SK-N-SH (cell line): ENCODE data around the gene RAVER2. TPM values are rescaled to one million over a fixed set of nuclear protein-coding genes. Genes with fewer than 3 reads are reported as not detected.
"Not testable (repeated sequence)": the region's sequence is repeated elsewhere in the genome, so short reads cannot be mapped to it uniquely, and the experiment has no call there.

Source experiments
- CTCF ChIA-PET: fragments of 300-600, 350-600 bp; formaldehyde crosslinking; extraction: SDS; loops from one replicate; lab custom pipeline; 2021; lab: Yijun Ruan, JAX
- POLR2A ChIA-PET: fragments of 350-600 bp; sonication (Branson Sonifier 250); formaldehyde crosslinking; extraction: SDS; loops from one replicate; lab custom pipeline; 2020; ENCODE audit warnings: antibody characterized with exemption, inconsistent platforms; lab: Yijun Ruan, JAX
- DNase-seq: peaks from one replicate; pipeline ENCODE4 v3.0.0; 2012
- H2AFZ ChIP-seq: fragments of 200-600 bp; sonication (generic); 2 replicates; pipeline ENCODE4 v1.8.1; 2016; ENCODE audit warnings: antibody characterized with exemption, mild to moderate bottlenecking, low read depth
- H3F3A ChIP-seq: fragments of 200-600 bp; sonication (generic); replicated peaks from 2 replicates; pipeline ENCODE3; 2016; ENCODE audit warnings: antibody characterized with exemption, mild to moderate bottlenecking; ENCODE audit not compliant: insufficient read depth
- H3K27ac ChIP-seq, 2 experiments: fragments of 200-500 bp in 1 of 2; fragments of 200-600 bp in 1 of 2; sonication (Bioruptor generic) in 1 of 2; sonication (generic), shearing (Covaris generic) in 1 of 2; 2 replicates each; pipeline versions ENCODE4 v1.5.1 to v1.6.1; 2014 to 2016; ENCODE audit warnings: low read depth in 2 of 2, inconsistent platforms in 1 of 2, low read length in 1 of 2, mild to moderate bottlenecking in 1 of 2, mixed read lengths in 1 of 2
- H3K27me3 ChIP-seq: fragments of 200-600 bp; sonication (generic), shearing (Covaris generic); 2 replicates; pipeline ENCODE4 v1.6.1; 2016; ENCODE audit warnings: mixed run types; ENCODE audit not compliant: insufficient read depth
- H3K36me3 ChIP-seq, 2 experiments: fragments of 200-500 bp in 1 of 2; fragments of 200-600 bp in 1 of 2; sonication (Bioruptor generic) in 1 of 2; sonication (generic) in 1 of 2; replicated peaks in 1 of 2; 2 replicates each; pipeline versions ENCODE3 to v1.5.1; 2014 to 2016; ENCODE audit warnings: low read length in 1 of 2, mild to moderate bottlenecking in 1 of 2; ENCODE audit not compliant: insufficient read depth in 2 of 2, control insufficient read depth in 1 of 2
- H3K4me1 ChIP-seq, 2 experiments: fragments of 200-500 bp in 1 of 2; fragments of 200-600 bp in 1 of 2; sonication (Bioruptor generic) in 1 of 2; sonication (generic), shearing (Covaris generic) in 1 of 2; 2 replicates each; pipeline versions ENCODE4 v1.5.1 to v1.6.1; 2014 to 2016; ENCODE audit warnings: low read depth in 1 of 2, low read length in 1 of 2, mixed run types in 1 of 2; ENCODE audit not compliant: insufficient read depth in 2 of 2, control insufficient read depth in 1 of 2
- H3K4me2 ChIP-seq: fragments of 200-600 bp; sonication (generic), shearing (Covaris generic); 2 replicates; pipeline ENCODE4 v1.6.1; 2017; ENCODE audit warnings: mixed run types
- H3K4me3 ChIP-seq, 2 experiments: fragments of 200-500 bp in 1 of 2; fragments of 200-600 bp in 1 of 2; sonication (Bioruptor generic) in 1 of 2; sonication (generic), shearing (Covaris generic) in 1 of 2; 2 replicates each; pipeline versions ENCODE4 v1.5.1 to v1.8.1; 2014 to 2016; ENCODE audit warnings: low read depth in 2 of 2, inconsistent platforms in 1 of 2, low read length in 1 of 2, mild to moderate bottlenecking in 1 of 2, mixed read lengths in 1 of 2, moderate library complexity in 1 of 2
- H3K79me2 ChIP-seq: fragments of 200-600 bp; sonication (generic); 2 replicates; pipeline ENCODE4 v1.8.1; 2017; ENCODE audit warnings: mild to moderate bottlenecking; ENCODE audit not compliant: insufficient read depth
- H3K9ac ChIP-seq: fragments of 200-600 bp; sonication (generic); 2 replicates; pipeline ENCODE4 v1.6.1; 2017; ENCODE audit warnings: mixed run types
- H3K9me2 ChIP-seq: fragments of 200-600 bp; sonication (generic); 2 replicates; pipeline ENCODE4 v1.6.1; 2017; ENCODE audit warnings: mixed run types
- H3K9me3 ChIP-seq: fragments of 200-600 bp; sonication (generic); 2 replicates; pipeline ENCODE4 v1.6.1; 2017; ENCODE audit warnings: mixed run types, mild to moderate bottlenecking, moderate library complexity
- H4K20me1 ChIP-seq: fragments of 200-600 bp; sonication (generic); 2 replicates; pipeline ENCODE4 v1.6.1; 2017; ENCODE audit warnings: mild to moderate bottlenecking, mixed run types; ENCODE audit not compliant: insufficient read depth
- ELF1 ChIP-seq: IDR thresholded peaks from 2 replicates; pipeline ENCODE4 v1.4.0; 2012
- EZH2phosphoT487 ChIP-seq: fragments of 200-600 bp; sonication (generic); IDR thresholded peaks from 2 replicates; pipeline ENCODE4 v1.6.1; 2017; ENCODE audit warnings: low read depth, mixed run types, mild to moderate bottlenecking, antibody characterized with exemption, moderate library complexity, borderline replicate concordance
- GATA2 ChIP-seq: sonication (generic); formaldehyde crosslinking; IDR thresholded peaks from 2 replicates; pipeline ENCODE4 v1.5.0; 2020; ENCODE audit warnings: mild to moderate bottlenecking, missing genetic modification reagents
- MEF2A ChIP-seq: IDR thresholded peaks from 2 replicates; pipeline ENCODE4 v1.4.0; 2012; ENCODE audit warnings: low read depth, borderline replicate concordance
- NFIC ChIP-seq: IDR thresholded peaks from 2 replicates; pipeline ENCODE4 v1.4.0; 2012; ENCODE audit warnings: borderline replicate concordance
- NRF1 ChIP-seq: IDR thresholded peaks from 2 replicates; pipeline ENCODE4 v1.6.1; 2012; ENCODE audit warnings: low read depth, mild to moderate bottlenecking, low read length
- POLR2AphosphoS5 ChIP-seq: IDR thresholded peaks from 2 replicates; pipeline ENCODE4 v1.6.1; 2012; ENCODE audit warnings: low read depth, low read length
- RFX5 ChIP-seq: IDR thresholded peaks from 2 replicates; pipeline ENCODE4 v1.6.1; 2012; ENCODE audit warnings: mild to moderate bottlenecking, improper control_type of control experiment, low read length
- RXRA ChIP-seq: IDR thresholded peaks from 2 replicates; pipeline ENCODE4 v1.4.0; 2012; ENCODE audit warnings: low read depth, mild to moderate bottlenecking, borderline replicate concordance
- SIN3A ChIP-seq: IDR thresholded peaks from 2 replicates; pipeline ENCODE4 v1.6.1; 2012; ENCODE audit warnings: low read depth, mild to moderate bottlenecking, low read length, moderate library complexity, borderline replicate concordance
- SMC3 ChIP-seq: IDR thresholded peaks from 2 replicates; pipeline ENCODE4 v1.6.1; 2012; ENCODE audit warnings: low read depth, low read length, improper control_type of control experiment
- WGBS: methylation state at CpG from one replicate; pipeline ENCODE4 v1.1.6; 2017; ENCODE audit warnings: low lambda C conversion rate; 5-methylcytosine and 5-hydroxymethylcytosine counted together
- polyA plus RNA-seq, 3 experiments: library from polyadenylated mRNA; depleted of rRNA; stranded (reverse); fragments of >200 nt; gene quantifications; 2 replicates each; pipeline ENCODE4 v1.2.3, GENCODE V29; 2012
- TF ChIP-seq, protein P1 (sequence below): IDR thresholded peaks from 2 replicates; pipeline ENCODE4 v1.4.0; 2012; ENCODE audit warnings: low read depth, borderline replicate concordance
- TF ChIP-seq, protein P2 (sequence below): IDR thresholded peaks from 2 replicates; pipeline ENCODE4 v1.4.0; 2012; ENCODE audit warnings: low read depth, borderline replicate concordance
- TF ChIP-seq, protein P3 (sequence below): IDR thresholded peaks from 2 replicates; pipeline ENCODE4 v1.6.1; 2012; ENCODE audit warnings: mild to moderate bottlenecking, low read depth, low read length, moderate library complexity

RAVER2 gene
- polyA plus RNA-seq, 1 of the 3 experiments (the other 2 are of a cell fraction) = 7.3 TPM

DNA sequence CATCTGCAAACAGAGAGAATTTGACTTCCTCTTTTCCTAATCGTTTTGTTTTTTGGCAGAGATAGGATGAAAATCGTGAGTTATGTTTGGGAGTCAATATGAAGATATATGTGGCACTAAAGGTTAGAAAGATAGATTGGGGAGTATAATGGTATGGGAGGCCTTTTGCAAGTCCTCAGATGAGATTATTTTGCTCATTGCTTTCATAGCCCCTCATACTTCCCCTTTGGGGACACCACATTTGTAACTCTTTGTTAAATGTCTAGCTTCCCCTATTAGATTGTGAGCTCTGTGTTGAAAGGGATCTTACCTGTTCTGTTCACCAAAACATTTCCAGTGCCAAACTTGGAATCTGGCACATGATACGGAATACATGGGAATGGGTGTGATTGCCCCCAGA lies 30.2 kb downstream of the RAVER2 start (continued):
- TF ChIP-seq, protein P1, sequence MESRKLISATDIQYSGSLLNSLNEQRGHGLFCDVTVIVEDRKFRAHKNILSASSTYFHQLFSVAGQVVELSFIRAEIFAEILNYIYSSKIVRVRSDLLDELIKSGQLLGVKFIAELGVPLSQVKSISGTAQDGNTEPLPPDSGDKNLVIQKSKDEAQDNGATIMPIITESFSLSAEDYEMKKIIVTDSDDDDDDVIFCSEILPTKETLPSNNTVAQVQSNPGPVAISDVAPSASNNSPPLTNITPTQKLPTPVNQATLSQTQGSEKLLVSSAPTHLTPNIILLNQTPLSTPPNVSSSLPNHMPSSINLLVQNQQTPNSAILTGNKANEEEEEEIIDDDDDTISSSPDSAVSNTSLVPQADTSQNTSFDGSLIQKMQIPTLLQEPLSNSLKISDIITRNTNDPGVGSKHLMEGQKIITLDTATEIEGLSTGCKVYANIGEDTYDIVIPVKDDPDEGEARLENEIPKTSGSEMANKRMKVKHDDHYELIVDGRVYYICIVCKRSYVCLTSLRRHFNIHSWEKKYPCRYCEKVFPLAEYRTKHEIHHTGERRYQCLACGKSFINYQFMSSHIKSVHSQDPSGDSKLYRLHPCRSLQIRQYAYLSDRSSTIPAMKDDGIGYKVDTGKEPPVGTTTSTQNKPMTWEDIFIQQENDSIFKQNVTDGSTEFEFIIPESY = no peak

DNA sequence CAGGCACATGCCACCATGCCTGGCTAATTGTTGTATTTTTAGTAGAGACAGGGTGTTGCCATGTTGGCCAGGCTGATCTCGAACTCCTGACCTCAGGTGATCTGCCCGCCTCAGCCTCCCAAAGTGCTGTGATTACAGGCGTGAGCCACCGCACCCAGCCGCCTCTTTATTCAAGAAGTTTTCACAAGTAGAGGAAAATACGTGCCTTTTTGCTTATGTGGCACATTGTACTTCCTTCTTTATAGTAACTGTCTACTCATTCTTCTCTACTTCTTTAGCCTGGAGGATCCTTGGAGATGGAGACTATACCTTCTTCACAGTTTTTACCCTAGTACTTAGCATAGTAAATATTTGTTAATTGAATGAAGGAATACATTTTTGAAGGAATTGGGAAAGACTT lies 37.2 kb downstream of the RAVER2 start:
- WGBS = 94% methylated on average over 6 of the region's 6 CpGs
- POLR2A ChIA-PET, CTCF ChIA-PET: not testable (repeated sequence)

DNA sequence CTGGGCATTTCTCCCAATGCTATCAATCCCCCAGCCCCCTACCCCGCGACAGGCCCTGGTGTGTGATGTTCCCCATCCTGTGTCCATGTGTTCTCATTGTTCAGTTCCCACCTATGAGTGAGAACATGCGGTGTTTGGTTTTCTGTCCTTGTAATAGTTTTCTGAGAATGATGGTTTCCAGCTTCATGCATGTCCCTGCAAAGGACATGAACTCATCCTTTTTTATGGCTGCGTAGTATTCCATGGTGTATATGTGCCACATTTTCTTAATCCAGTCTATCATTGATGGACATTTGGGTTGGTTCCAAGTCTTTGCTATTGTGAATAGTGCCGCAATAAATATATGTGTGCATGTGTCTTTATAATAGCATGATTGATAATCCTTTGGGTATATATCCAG lies 38.0 kb downstream of the RAVER2 start:
- POLR2A ChIA-PET, H3F3A ChIP-seq, H3K9me2 ChIP-seq, CTCF ChIA-PET, H3K79me2 ChIP-seq, H2AFZ ChIP-seq, H3K27me3 ChIP-seq, H3K4me2 ChIP-seq, H3K27ac ChIP-seq, H3K4me1 ChIP-seq, H3K4me3 ChIP-seq, H3K9ac ChIP-seq, DNase-seq, H4K20me1 ChIP-seq, H3K9me3 ChIP-seq: not testable (repeated sequence)
- H3K36me3 ChIP-seq = peaks cover 6 to 12% of the 10 kb centered on the region in 2 experiments
- 94% methylated on average over 5 of the region's 5 CpGs for WGBS

More for the DNA sequence above, 37.2 kb downstream of the RAVER2 start:
- not testable (repeated sequence) for H3K27me3 ChIP-seq, H3K9me2 ChIP-seq, H3K9me3 ChIP-seq, H2AFZ ChIP-seq, DNase-seq, H3K4me3 ChIP-seq, H3K27ac ChIP-seq, H3K9ac ChIP-seq, H4K20me1 ChIP-seq, H3K4me1 ChIP-seq, H3K4me2 ChIP-seq, H3K79me2 ChIP-seq, H3F3A ChIP-seq
- peaks cover 6 to 12% of the 10 kb centered on the region in 2 experiments for H3K36me3 ChIP-seq

DNA sequence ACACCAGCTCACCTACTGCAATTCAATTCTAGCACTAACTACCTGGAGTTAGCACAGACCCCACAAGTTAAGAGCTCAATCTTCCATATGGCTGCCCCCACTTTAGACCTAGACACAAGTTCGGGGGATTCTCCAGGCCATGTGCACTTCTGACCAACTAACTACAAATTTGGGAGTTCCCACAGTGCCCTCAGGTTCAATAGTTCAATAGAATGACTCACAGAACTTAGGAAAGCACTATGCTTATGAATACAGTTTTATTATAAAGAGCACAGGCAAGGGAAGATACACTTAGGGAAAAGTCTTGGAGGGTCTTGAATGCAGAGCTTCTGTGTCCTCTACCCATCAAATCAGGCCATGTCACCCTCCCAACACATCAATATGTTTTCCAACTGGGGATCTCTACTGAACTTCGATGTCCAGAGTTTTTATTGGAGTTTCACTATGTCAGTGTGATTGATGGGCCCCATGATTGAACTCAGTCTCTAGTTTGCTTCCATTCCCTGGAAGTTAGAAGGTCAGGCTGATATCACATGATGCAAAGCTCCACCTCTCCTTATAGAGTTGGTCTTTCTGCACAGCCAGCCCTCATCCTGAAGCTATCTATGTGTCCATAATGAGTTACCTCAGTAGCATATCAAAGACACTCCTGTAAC lies 46.1 kb downstream of the RAVER2 start:
- Histone ChIP-seq H3K36me3 (peaks cover 10 to 15% of the 10 kb centered on the region in 2 experiments), H3K4me1 (no peaks in the 10 kb centered on the region), H3K79me2 (no peaks in the 10 kb centered on the region), H3K9ac (no peak overlapping the region), H3K9me2 (no peaks in the 10 kb centered on the region), H3F3A (peaks cover 2% of the 10 kb centered on the region), H3K4me3 (no peak overlapping the region; a peak in 1 of 4 replicates), H3K27me3 (no peaks in the 10 kb centered on the region), H3K27ac (no peak overlapping the region), H4K20me1 (no peaks in the 10 kb centered on the region), H3K9me3 (no peaks in the 10 kb centered on the region), H2AFZ (no peak overlapping the region), H3K4me2 (no peak overlapping the region)
- CTCF ChIA-PET = interaction anchor here (2.2 kb wide), 1 partner anchor 46 kb away, joined by 5 read pairs; the partner anchor contains the start of gene RAVER2
- 93% methylated on average over 2 of the region's 2 CpGs for WGBS
- POLR2A ChIA-PET = no interaction called here
- DNase-seq = no peak
- TF ChIP-seq SIN3A (no peak), NFIC (no peak), GATA2 (CRISPR knock-in tag) (no peak), EZH2phosphoT487 (no peak), NRF1 (no peak), SMC3 (no peak), RFX5 (no peak), POLR2AphosphoS5 (no peak), ELF1 (no peak), RXRA (no peak), MEF2A (no peak)
- TF ChIP-seq, protein P2, sequence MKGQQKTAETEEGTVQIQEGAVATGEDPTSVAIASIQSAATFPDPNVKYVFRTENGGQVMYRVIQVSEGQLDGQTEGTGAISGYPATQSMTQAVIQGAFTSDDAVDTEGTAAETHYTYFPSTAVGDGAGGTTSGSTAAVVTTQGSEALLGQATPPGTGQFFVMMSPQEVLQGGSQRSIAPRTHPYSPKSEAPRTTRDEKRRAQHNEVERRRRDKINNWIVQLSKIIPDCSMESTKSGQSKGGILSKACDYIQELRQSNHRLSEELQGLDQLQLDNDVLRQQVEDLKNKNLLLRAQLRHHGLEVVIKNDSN = no peak
- TF ChIP-seq, protein P3, sequence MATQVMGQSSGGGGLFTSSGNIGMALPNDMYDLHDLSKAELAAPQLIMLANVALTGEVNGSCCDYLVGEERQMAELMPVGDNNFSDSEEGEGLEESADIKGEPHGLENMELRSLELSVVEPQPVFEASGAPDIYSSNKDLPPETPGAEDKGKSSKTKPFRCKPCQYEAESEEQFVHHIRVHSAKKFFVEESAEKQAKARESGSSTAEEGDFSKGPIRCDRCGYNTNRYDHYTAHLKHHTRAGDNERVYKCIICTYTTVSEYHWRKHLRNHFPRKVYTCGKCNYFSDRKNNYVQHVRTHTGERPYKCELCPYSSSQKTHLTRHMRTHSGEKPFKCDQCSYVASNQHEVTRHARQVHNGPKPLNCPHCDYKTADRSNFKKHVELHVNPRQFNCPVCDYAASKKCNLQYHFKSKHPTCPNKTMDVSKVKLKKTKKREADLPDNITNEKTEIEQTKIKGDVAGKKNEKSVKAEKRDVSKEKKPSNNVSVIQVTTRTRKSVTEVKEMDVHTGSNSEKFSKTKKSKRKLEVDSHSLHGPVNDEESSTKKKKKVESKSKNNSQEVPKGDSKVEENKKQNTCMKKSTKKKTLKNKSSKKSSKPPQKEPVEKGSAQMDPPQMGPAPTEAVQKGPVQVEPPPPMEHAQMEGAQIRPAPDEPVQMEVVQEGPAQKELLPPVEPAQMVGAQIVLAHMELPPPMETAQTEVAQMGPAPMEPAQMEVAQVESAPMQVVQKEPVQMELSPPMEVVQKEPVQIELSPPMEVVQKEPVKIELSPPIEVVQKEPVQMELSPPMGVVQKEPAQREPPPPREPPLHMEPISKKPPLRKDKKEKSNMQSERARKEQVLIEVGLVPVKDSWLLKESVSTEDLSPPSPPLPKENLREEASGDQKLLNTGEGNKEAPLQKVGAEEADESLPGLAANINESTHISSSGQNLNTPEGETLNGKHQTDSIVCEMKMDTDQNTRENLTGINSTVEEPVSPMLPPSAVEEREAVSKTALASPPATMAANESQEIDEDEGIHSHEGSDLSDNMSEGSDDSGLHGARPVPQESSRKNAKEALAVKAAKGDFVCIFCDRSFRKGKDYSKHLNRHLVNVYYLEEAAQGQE = no peak
